ENCODE data around the gene TENM3. TPM values are rescaled to one million over a fixed set of nuclear protein-coding genes. Genes with fewer than 3 reads are reported as not detected.

Gene TENM3
- total RNA-seq, 1 donor from 2014 or later = 91.0 TPM

GRCh38 chr4:182496408-182496807 is 253.2 kb downstream of the TENM3 start:
- no peak for DNase-seq (ENCODE audit: low read depth)

GRCh38 chr4:182502064-182502463 is 258.9 kb downstream of the TENM3 start:
- no peak for DNase-seq (ENCODE audit: low read depth)

- no peak for DNase-seq (ENCODE audit: low read depth)
Observed at GRCh38 chr4:182504463-182504862, 261.3 kb downstream of the TENM3 start.

GRCh38 chr4:182507805-182508204 is 264.6 kb downstream of the TENM3 start:
- DNase-seq (ENCODE audit: low read depth) = peak; percentile 23

GRCh38 chr4:182510836-182511235 is 267.6 kb downstream of the TENM3 start:
- no peak for DNase-seq (ENCODE audit: low read depth)

- DNase-seq (ENCODE audit: low read depth) = no peak
Observed at GRCh38 chr4:182513587-182514291, 270.5 kb downstream of the TENM3 start.

GRCh38 chr4:182518421-182518820 is 275.2 kb downstream of the TENM3 start:
- DNase-seq (ENCODE audit: low read depth) = no peak

- no peak for DNase-seq (ENCODE audit: low read depth)
Observed at GRCh38 chr4:182519528-182519927, 276.3 kb downstream of the TENM3 start.

- no peak for DNase-seq (ENCODE audit: low read depth)
Observed at GRCh38 chr4:182521011-182521410, 277.8 kb downstream of the TENM3 start.

- DNase-seq (ENCODE audit: low read depth) = no peak
Observed at GRCh38 chr4:182528819-182529218, 285.6 kb downstream of the TENM3 start.

- no peak for DNase-seq (ENCODE audit: low read depth)
Observed at GRCh38 chr4:182530451-182530850, 287.2 kb downstream of the TENM3 start.

- DNase-seq (ENCODE audit: low read depth) = peak; percentile 60
Observed at GRCh38 chr4:182531555-182532162, 288.5 kb downstream of the TENM3 start.

- no peak for DNase-seq (ENCODE audit: low read depth)
Observed at GRCh38 chr4:182532441-182532840, 289.2 kb downstream of the TENM3 start.

GRCh38 chr4:182533964-182534363 is 290.8 kb downstream of the TENM3 start:
- DNase-seq (ENCODE audit: low read depth) = no peak

- DNase-seq (ENCODE audit: low read depth) = no peak
Observed at GRCh38 chr4:182536221-182536811, 293.1 kb downstream of the TENM3 start.

- no peak for DNase-seq (ENCODE audit: low read depth)
Observed at GRCh38 chr4:182537031-182537795, 294.0 kb downstream of the TENM3 start.

- no peak for DNase-seq (ENCODE audit: low read depth)
Observed at GRCh38 chr4:182538031-182538430, 294.8 kb downstream of the TENM3 start.

GRCh38 chr4:182540496-182540895 is 297.3 kb downstream of the TENM3 start:
- DNase-seq (ENCODE audit: low read depth) = no peak

GRCh38 chr4:182547435-182547834 is 304.2 kb downstream of the TENM3 start:
- no peak for DNase-seq (ENCODE audit: low read depth)

- DNase-seq (ENCODE audit: low read depth) = no peak
Observed at GRCh38 chr4:182548156-182548555, 305.0 kb downstream of the TENM3 start.

- no peak for DNase-seq (ENCODE audit: low read depth)
Observed at GRCh38 chr4:182549356-182549755, 306.2 kb downstream of the TENM3 start.

- DNase-seq (ENCODE audit: low read depth) = no peak
Observed at GRCh38 chr4:182552948-182553347, 309.7 kb downstream of the TENM3 start.
